HPDE6-E6E7 (cell line): Measurements from ENCODE around the gene GPR15LG.
"Not testable (repeated sequence)": the region's sequence is repeated elsewhere in the genome, so short reads cannot be mapped to it uniquely, and the experiment has no call there.

ENCODE experiments used
- DNase-seq: peaks from one replicate; pipeline ENCODE4 v3.0.0; 2011; ENCODE audit warnings: missing footprints; ENCODE audit errors: extremely low spot score

The GPR15LG gene

DNA sequence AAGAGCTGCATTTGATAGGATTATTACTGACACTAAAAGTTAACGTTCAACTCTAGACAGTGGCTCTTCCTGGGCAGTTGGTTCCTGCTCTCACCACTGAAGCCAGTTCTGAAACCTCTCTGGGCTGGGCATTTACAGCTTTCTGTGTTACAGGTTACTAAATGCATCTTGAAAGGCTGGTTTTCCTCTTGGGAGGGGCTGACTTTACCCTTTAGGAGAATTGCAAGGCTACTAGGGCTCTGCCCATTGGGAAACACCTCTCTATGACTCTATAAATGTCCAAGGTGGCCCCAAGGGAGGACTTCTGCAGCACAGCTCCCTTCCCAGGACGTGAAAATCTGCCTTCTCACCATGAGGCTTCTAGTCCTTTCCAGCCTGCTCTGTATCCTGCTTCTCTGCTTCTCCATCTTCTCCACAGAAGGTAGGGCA is at the start of gene GPR15LG:
GPR15LG (plus strand) TSS at position 301 of the 429 bp plus-strand sequence; CDS start at position 352, 51 bp downstream.
- DNase-seq, result no peak

GRCh38 chr10:84125910-84126784 is 47.5 kb upstream of the GPR15LG start:
- not testable (repeated sequence) for DNase-seq

GRCh38 chr10:84126785-84127167 is 46.8 kb upstream of the GPR15LG start:
- DNase-seq, result no peak

GRCh38 chr10:84135836-84136235 is 37.8 kb upstream of the GPR15LG start:
- no peak for DNase-seq

DNA sequence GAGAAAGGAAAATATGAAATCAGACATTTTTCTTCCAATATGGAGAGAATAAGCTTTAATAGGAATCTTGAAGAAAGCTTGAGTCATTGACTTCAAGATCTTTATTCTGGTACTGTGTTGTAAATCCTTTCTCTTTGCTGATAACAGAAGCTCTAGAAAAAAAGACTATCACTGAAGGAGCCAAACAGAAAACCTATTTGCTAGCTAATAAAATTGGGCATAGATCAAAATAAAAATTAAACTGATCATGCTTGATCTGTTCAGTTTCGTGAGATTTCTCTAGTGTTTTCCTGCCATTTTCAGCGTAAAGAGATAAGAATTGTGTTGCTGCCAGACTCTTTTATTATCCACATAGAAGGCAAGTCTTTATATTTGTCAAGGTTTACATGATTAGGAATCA is 35.8 kb upstream of the GPR15LG start:
- DNase-seq, result no peak

GRCh38 chr10:84138478-84139125 is 35.0 kb upstream of the GPR15LG start:
- DNase-seq, result no peak

DNA sequence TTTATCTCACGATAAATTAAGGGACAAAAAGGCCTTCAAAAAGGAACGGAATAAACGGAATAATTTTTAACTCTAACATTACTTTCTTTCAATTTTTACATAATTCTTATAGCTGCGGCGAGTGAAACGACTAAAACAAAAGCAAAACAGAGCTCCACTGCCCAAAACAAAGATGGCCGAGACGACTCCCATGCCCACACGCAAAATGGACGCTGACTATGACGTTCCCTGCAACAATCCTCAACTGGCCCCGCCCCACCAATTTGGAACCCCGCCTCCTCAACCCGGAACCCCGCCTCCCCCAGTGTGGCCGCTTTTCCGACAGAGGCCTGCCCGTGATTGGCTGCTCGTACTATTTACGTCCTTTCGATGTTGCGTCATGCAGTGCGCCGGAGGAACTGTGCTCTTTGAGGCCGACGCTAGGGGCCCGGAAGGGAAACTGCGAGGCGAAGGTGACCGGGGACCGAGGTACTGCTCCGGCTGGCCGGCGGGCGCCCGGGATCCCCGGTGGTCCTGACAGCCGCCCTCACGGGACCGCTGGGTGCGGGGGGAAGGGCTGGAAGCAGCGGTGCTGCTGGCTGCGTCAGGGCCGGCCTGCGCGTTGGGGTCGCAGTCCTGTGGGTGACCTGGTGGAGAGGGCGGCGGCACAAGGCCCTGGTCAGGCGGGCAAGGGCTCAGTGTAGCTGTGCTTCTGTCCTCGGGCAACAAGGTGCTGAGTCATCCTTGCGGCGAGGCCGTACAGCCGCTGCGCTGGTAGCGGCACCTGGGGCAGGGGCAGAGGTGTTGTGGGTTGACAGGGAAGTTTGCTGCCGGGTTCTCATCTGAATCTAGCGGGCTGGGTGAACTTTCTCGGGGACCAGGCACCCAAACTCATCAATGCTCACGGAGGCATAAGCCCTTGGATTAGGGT is 34.2 kb upstream of the GPR15LG start, which contains the start of gene GHITM:
GHITM (plus strand) TSS at position 384 of the 910 bp plus-strand sequence. CDS start 1,992 bp downstream, outside the sequence.
- DNase-seq, result peak; percentile 89

DNA sequence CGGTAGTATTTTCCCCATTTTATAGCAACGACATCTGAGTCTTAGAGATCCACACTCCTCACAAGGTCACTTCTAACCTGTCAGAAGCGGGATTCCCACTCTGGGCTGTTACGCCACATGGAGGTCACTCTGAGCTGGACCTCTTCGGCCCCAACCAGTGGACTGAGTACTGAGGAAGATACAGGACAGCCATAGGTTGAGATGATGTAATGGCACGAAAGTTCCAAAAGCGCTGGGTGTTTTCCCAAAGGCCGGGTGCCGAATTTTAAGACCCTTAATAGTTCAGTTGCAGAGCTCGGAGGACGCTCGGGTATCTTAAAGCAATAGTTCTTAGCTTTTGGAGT is 33.6 kb upstream of the GPR15LG start:
- no peak for DNase-seq

DNA sequence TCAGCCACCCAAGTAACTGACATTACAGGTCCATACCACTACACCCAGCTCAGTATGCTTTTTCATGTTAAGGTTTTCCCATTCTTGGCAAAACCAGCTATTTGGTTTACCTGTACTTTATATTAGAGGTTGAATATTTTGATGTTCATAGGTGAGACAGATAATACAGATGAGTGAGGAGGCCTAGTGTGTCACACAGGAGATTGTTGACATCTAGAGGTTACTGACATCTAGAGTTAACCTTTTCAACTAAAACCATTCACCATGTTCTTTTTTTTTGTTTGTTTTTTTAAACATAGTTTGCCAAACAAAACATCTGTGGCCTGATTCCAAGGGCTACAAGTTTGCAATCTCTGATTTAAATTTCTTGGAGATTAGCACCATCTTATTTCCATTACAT is 26.3 kb upstream of the GPR15LG start:
- DNase-seq, result no peak

- DNase-seq, result not testable (repeated sequence)
Observed at GRCh38 chr10:84148006-84148597, 25.5 kb upstream of the GPR15LG start.

DNA sequence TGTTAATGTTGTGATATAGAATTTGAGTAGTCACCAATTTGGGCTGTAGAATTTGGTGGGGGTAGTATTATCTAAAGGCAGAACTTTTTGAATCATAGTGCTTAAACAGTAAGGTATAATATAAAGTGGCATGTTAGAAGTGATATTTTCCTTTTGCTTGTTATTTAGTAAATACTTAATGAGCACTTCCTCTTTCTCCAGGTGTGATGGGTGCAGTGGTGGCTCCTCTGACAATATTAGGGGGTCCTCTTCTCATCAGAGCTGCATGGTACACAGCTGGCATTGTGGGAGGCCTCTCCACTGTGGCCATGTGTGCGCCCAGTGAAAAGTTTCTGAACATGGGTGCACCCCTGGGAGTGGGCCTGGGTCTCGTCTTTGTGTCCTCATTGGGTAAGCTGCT is 23.7 kb upstream of the GPR15LG start:
- DNase-seq, result no peak

- DNase-seq, result no peak
Observed at GRCh38 chr10:84152769-84153168, 20.8 kb upstream of the GPR15LG start.

GRCh38 chr10:84155521-84155920 is 18.1 kb upstream of the GPR15LG start:
- DNase-seq, result no peak

GRCh38 chr10:84156009-84156408 is 17.6 kb upstream of the GPR15LG start:
- DNase-seq, result no peak

DNA sequence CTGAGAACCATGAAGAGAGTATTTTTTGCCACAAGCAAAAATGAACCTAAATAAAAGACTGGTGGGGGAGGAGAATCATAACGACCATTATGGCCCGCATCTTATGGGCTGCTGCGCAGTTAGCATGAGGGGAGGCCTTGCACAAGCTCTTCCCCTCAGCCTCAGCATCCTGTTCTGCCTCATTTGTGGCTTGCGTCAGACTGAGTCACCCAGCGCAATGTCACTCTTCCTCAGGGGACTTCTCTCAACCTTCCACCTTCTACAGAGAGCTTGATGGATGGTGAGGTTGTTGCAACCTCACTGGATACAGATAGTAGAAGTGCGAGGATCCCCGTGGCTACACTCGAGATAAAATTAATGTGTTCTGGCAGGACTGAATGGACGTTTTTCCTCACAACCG is 16.8 kb upstream of the GPR15LG start:
- no peak for DNase-seq

DNA sequence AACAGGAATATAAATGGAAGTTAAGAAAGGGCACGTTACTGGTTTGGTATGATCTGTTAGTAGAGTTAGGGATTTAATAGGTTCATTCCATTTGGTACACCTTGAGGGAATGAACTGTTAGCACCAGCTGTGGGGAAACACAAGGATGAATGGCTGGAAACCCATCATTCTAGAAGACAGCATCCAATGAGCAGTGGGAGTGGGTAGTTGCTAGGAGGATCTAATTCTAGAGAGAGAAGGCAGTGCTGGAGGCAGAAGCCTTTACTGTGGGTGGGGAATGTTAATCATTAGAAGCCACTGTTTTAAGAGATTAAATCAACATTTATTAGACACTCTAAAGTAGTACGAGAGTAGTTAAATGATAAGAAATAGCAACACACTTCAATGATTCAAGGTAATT is 15.5 kb upstream of the GPR15LG start:
- no peak for DNase-seq

DNA sequence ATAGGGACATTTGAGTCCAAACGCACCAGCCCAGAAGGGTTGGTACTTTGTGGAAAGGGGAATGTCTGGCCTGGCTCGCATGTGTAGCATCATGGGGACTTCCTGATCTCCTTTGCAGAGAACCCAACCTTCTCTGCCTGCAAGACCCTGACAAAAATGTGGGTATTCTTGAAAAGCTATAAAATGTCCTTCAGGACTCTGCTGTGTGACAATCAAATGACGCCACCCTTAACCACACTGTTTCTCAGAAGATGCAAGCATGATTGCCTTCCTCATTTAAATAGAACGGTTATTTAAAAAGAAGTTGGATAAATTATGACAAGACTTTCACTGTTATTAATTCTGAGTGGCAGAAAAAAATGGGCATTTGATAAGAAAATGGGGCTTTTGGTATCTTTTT is 15.1 kb upstream of the GPR15LG start:
- no peak for DNase-seq

DNA sequence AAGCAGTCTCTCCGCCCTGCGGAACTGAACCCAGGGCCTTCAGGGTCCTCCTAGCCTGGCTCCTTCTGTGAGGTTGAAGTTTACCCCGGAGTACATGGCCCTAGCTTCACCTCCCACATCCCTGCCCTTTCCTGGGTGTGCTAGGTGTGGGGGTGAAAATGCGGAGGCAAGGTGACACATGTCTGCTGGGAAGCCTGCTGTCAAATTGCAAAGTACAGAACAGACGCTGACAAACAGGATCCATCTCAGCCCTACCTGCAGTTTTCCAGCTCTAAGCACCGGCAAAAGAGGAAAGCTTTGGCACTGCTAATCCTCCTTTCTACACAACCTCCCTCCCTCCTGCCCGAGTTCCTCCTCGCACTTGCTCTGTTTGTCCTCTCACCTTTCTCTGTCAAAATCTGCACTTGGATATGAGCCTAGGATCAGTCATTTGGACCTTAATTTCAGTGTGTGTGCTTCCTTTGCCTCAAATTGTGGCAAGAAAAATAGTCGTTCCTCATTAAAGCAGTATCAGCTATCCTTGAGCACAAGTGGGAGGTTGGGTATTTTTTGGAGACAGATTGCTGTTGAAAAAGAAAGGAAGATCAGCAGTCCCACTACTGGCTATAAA is 14.4 kb upstream of the GPR15LG start:
- no peak for DNase-seq

GRCh38 chr10:84160663-84161362 is 12.8 kb upstream of the GPR15LG start:
- DNase-seq, result no peak

DNA sequence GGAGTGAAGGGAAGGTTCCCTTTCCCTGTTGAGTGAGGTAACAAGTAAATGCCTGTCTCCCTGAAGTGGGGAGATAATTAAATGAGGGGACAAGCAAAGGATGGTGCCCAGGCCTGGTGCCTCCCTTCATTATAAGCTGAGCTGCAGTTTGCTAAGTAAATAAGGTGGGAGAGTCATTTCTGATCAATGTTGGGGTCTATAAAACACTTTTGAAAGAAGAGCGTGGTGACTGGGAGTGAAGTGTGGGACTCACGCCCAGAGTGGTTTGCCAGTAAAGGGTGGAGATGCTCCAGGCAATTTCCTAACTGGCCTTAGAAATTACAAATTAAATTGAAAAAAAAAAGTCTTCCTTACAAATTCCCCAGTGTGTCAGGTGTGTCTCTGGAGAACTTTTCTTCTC is 9.6 kb upstream of the GPR15LG start:
- DNase-seq, result no peak

GRCh38 chr10:84164442-84164841 is 9.2 kb upstream of the GPR15LG start:
- no peak for DNase-seq
